Activated T-cell treated with anti-CD3 and anti-CD28 coated beads, Interleukin-2, amount 50 U/mL, for 48 hours (primary cell): ENCODE data around the gene CAAP1.
"Not testable (repeated sequence)": the region's sequence is repeated elsewhere in the genome, so short reads cannot be mapped to it uniquely, and the experiment has no call there.

Source experiments
- DNase-seq, 2 experiments: peaks; one replicate each; pipeline ENCODE4 v3.0.0-alpha.2; 2020

Gene CAAP1

DNA sequence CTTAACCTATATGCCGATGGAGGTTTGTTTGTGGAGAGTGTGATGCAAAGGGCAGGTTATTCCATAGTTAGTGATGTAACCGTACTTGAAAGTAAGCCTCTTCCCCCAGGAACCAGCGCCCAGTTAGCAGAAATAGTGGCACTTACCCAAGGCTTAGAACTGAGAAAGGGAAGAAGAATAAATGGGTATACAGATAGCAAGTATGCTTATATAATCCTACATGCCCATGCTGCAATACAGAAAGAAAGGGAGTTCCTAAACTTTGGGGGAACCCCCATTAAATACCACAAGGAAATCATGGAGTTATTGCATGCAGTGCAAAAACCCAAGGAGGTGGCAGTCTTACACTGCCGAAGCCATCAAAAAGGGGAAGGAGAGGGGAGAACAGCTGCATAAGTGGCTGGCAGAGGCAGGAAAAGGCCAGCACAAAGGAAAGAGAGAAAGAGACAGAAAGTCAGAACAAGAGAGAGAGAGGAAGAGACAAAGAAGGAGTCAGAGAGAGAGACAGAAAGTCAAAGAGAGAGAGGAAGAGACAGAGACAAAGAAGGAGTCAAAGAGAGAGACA, 64.1 kb downstream of the CAAP1 start:
- not testable (repeated sequence) for DNase-seq

GRCh38 chr9:26814799-26815198, 77.8 kb downstream of the CAAP1 start:
- no peak for DNase-seq

- DNase-seq: no peak
These were observed 79.4 kb downstream of the CAAP1 start for GRCh38 chr9:26813247-26813646.

GRCh38 chr9:26812217-26812616, 80.4 kb downstream of the CAAP1 start:
- DNase-seq: no peak

- DNase-seq: no peak
These were observed 81.5 kb downstream of the CAAP1 start for GRCh38 chr9:26811106-26811505.

DNA sequence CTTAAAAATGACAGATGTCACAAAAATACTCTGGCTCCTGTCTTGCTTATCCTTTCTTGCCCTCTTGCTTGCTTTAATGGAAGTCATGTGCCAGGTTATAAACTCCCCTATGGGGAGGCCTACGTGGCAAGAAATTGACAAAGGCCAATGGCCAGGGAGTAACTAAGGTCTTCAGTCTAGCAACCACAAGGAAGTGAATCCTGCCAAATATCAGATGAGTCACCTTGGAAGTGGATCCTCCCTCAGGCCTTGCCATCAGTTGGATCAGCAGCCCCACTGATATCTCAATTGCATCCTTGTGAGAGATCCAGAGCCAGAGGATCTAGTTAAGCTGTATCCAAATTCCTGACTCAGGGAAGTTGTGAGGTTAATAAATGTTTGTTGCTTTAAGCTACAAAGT, 82.8 kb downstream of the CAAP1 start:
- no peak for DNase-seq

- no peak for DNase-seq
These were observed 85.4 kb downstream of the CAAP1 start for GRCh38 chr9:26807161-26807560.

DNA sequence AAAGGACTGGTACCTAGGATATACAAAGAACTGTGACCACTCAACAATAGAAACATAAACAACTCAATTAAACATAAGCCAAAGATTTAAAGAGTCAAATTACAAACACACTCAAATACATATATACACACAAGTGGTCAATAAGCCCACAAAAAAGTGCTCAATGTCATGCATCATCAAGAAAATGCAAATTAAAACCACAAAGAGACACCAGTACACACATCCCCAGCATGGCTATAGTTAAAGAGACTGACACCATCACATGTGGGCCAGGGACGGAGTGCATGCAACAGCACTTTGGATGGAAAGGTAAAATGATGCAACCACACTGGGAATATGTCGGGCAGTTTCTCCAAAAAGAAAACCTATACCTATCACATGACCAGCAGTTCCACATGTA, 89.7 kb downstream of the CAAP1 start:
- no peak for DNase-seq

- DNase-seq: no peak
These were observed 90.8 kb downstream of the CAAP1 start for GRCh38 chr9:26801772-26802171.

GRCh38 chr9:26800322-26800721, 92.3 kb downstream of the CAAP1 start:
- DNase-seq: no peak

DNA sequence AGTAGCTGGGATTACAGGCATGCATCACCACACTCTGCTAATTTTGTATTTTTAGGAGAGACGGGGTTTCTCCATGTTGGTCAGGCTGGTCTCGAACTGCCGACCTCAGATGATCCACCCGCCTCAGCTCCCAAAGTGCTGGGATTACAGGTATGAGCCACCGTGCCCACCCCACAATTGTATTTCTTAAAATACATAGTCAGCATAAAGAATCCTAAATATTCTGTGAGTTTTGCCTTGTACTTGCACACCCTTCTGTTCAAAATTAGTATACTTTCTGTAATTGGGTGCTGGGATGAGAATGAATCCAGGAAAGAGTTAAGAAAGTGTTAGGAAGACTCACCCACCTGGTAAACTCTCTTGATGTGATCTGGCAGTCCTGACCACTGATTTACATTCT, 101.3 kb downstream of the CAAP1 start:
- DNase-seq: no peak
